ENCODE results near the gene CBARP. TPM values are rescaled to one million over a fixed set of nuclear protein-coding genes. Genes with fewer than 3 reads are reported as not detected.
"Not testable (repeated sequence)": the region's sequence is repeated elsewhere in the genome, so short reads cannot be mapped to it uniquely, and the experiment has no call there.

CBARP gene
- polyA plus RNA-seq, 1 experiment = 1.6 TPM

- TF ChIP-seq CTCF (IDR thresholded peaks at IDR 0.05; ENCODE audit: insufficient read depth, low read depth, low read length) = no peak
- CTCF ChIA-PET = interaction anchor here (0.7 to 1.7 kb wide), 2 partner anchors 11 to 31 kb away, joined by 3 to 5 read pairs; partner anchors contain the start of gene ATP5F1D
- POLR2A ChIA-PET = no interaction called here
- DNase-seq (ENCODE audit: low read depth) = no peak
- Histone ChIP-seq H3K27me3 (ENCODE audit: control insufficient read depth, insufficient read depth, low read length) (no peaks in the 10 kb centered on the region), H3K36me3 (ENCODE audit: control insufficient read depth, insufficient read depth, low read length) (peaks cover 10% of the 10 kb centered on the region), H3K4me3 (ENCODE audit: low read depth, low read length) (no peak overlapping the region)
Measured at GRCh38 chr19:1210227-1210538, 27.6 kb downstream of the CBARP start.

GRCh38 chr19:1208830-1209229 is 29.0 kb downstream of the CBARP start:
- H3K36me3 ChIP-seq (ENCODE audit: control insufficient read depth, insufficient read depth, low read length); CTCF ChIA-PET; DNase-seq (ENCODE audit: low read depth); H3K27me3 ChIP-seq (ENCODE audit: control insufficient read depth, insufficient read depth, low read length); POLR2A ChIA-PET; H3K4me3 ChIP-seq (ENCODE audit: low read depth, low read length): not testable (repeated sequence)

- Histone ChIP-seq H3K36me3 (ENCODE audit: control insufficient read depth, insufficient read depth, low read length) (peaks cover 10% of the 10 kb centered on the region), H3K4me3 (ENCODE audit: low read depth, low read length) (peak overlapping the region; percentile 81), H3K27me3 (ENCODE audit: control insufficient read depth, insufficient read depth, low read length) (no peaks in the 10 kb centered on the region)
- ChIA-PET CTCF (no interaction called here), POLR2A (no interaction called here)
- no peak for TF ChIP-seq CTCF (IDR thresholded peaks at IDR 0.05; ENCODE audit: insufficient read depth, low read depth, low read length)
- DNase-seq (ENCODE audit: low read depth) = no peak
Measured at GRCh38 chr19:1206864-1207450, 30.8 kb downstream of the CBARP start.

- no peak for DNase-seq (ENCODE audit: low read depth)
- H3K27me3 ChIP-seq (ENCODE audit: control insufficient read depth, insufficient read depth, low read length) = no peaks in the 10 kb centered on the region
- ChIA-PET CTCF (no interaction called here), POLR2A (no interaction called here)
- TF ChIP-seq CTCF (IDR thresholded peaks at IDR 0.05; ENCODE audit: insufficient read depth, low read depth, low read length) = no peak
- peak overlapping the region; percentile 81 for H3K4me3 ChIP-seq (ENCODE audit: low read depth, low read length)
- peaks cover 8% of the 10 kb centered on the region for H3K36me3 ChIP-seq (ENCODE audit: control insufficient read depth, insufficient read depth, low read length)
Measured at GRCh38 chr19:1206150-1206863, 31.5 kb downstream of the CBARP start.

- peaks cover 7% of the 10 kb centered on the region for H3K36me3 ChIP-seq (ENCODE audit: control insufficient read depth, insufficient read depth, low read length)
- ChIA-PET POLR2A (no interaction called here), CTCF (interaction anchor here (2.0 to 2.3 kb wide), 2 partner anchors 39 to 92 kb away, joined by 9 to 12 read pairs; no protein-coding TSS in a partner anchor)
- DNase-seq (ENCODE audit: low read depth) = peak; percentile 73
- H3K27me3 ChIP-seq (ENCODE audit: control insufficient read depth, insufficient read depth, low read length) = no peaks in the 10 kb centered on the region
- TF ChIP-seq CTCF (IDR thresholded peaks at IDR 0.05; ENCODE audit: insufficient read depth, low read depth, low read length) = no peak
- H3K4me3 ChIP-seq (ENCODE audit: low read depth, low read length) = peak within 1 kb of the TSS; percentile 81
Measured at GRCh38 chr19:1205114-1206099, 32.4 kb downstream of the CBARP start, which contains the start of gene STK11. Gene STK11, plus strand, starts transcription at chr19:1205778. Its CDS starts 1,136 bp downstream, at chr19:1206914.

GRCh38 chr19:1200614-1201013 is 37.2 kb downstream of the CBARP start:
- H3K36me3 ChIP-seq (ENCODE audit: control insufficient read depth, insufficient read depth, low read length); POLR2A ChIA-PET; DNase-seq (ENCODE audit: low read depth); H3K4me3 ChIP-seq (ENCODE audit: low read depth, low read length); H3K27me3 ChIP-seq (ENCODE audit: control insufficient read depth, insufficient read depth, low read length): not testable (repeated sequence)
- CTCF ChIA-PET = interaction anchor here (0.6 to 3.1 kb wide), 4 partner anchors 44 to 181 kb away, joined by 3 to 17 read pairs (median 4); no protein-coding TSS in a partner anchor
